ENCODE measurements around the gene GRM4. TPM values are rescaled to one million over a fixed set of nuclear protein-coding genes. Genes with fewer than 3 reads are reported as not detected.

The GRM4 gene
- polyA plus RNA-seq, 4 donors: 0.07 to 0.09 TPM; not detected in 2

- H3K4me1 ChIP-seq (ENCODE audit: control insufficient read depth in 3 of 3, insufficient read depth in 2 of 3, low read depth in 1 of 3, low read length in 2 of 3): no peaks in the 10 kb centered on the region
- no peak for DNase-seq
- no peaks in the 10 kb centered on the region for H3K36me3 ChIP-seq (ENCODE audit: control insufficient read depth in 3 of 3, insufficient read depth in 2 of 3, low read depth in 1 of 3, low read length in 3 of 3)
- FAIRE-seq: no peak
- WGBS, 3 donors: 54 to 66% (median 64%) methylated on average over 22 of the region's 22 CpGs
- H3K27ac ChIP-seq (ENCODE audit: low read depth in 1 of 3, low read length in 2 of 3): no peak overlapping the region
- H3K9me3 ChIP-seq (ENCODE audit: control insufficient read depth in 2 of 2, insufficient read depth in 1 of 2, low read depth in 1 of 2, low read length in 1 of 2): no peaks in the 10 kb centered on the region
- H3K4me3 ChIP-seq (ENCODE audit: low read depth in 1 of 3, low read length in 3 of 3): no peak overlapping the region
- H3K27me3 ChIP-seq (ENCODE audit: control insufficient read depth in 3 of 3, insufficient read depth in 3 of 3, low read length in 3 of 3): peaks cover 0 to under 1% (median 0%) of the 10 kb centered on the region in 3 donors
These were observed 71.7 kb downstream of the GRM4 start for GRCh38 chr6:34074064-34074742.

- FAIRE-seq (no peak), DNase-seq (no peak)
- Histone ChIP-seq H3K27me3 (ENCODE audit: control insufficient read depth in 3 of 3, insufficient read depth in 3 of 3, low read length in 3 of 3) (peaks cover 0 to 4% (median 0%) of the 10 kb centered on the region in 3 donors), H3K36me3 (ENCODE audit: control insufficient read depth in 3 of 3, insufficient read depth in 2 of 3, low read depth in 1 of 3, low read length in 3 of 3) (no peaks in the 10 kb centered on the region), H3K4me3 (ENCODE audit: low read depth in 1 of 3, low read length in 3 of 3) (no peak overlapping the region), H3K27ac (ENCODE audit: low read depth in 1 of 3, low read length in 2 of 3) (no peak overlapping the region), H3K4me1 (ENCODE audit: control insufficient read depth in 3 of 3, insufficient read depth in 2 of 3, low read depth in 1 of 3, low read length in 2 of 3) (no peaks in the 10 kb centered on the region), H3K9me3 (ENCODE audit: control insufficient read depth in 2 of 2, insufficient read depth in 1 of 2, low read depth in 1 of 2, low read length in 1 of 2) (no peaks in the 10 kb centered on the region)
- 50 to 62% (median 58%) methylated on average over 7 of the region's 7 CpGs for WGBS, 3 donors
These were observed 72.3 kb downstream of the GRM4 start for GRCh38 chr6:34073540-34073939.

- H3K27ac ChIP-seq (ENCODE audit: low read depth in 1 of 3, low read length in 2 of 3): no peak overlapping the region
- no peaks in the 10 kb centered on the region for H3K4me1 ChIP-seq (ENCODE audit: control insufficient read depth in 3 of 3, insufficient read depth in 2 of 3, low read depth in 1 of 3, low read length in 2 of 3)
- DNase-seq (no peak), FAIRE-seq (no peak)
- no peak overlapping the region for H3K4me3 ChIP-seq (ENCODE audit: low read depth in 1 of 3, low read length in 3 of 3)
- peaks cover 0 to 6% (median 0%) of the 10 kb centered on the region in 3 donors for H3K27me3 ChIP-seq (ENCODE audit: control insufficient read depth in 3 of 3, insufficient read depth in 3 of 3, low read length in 3 of 3)
- no peaks in the 10 kb centered on the region for H3K36me3 ChIP-seq (ENCODE audit: control insufficient read depth in 3 of 3, insufficient read depth in 2 of 3, low read depth in 1 of 3, low read length in 3 of 3)
- no peaks in the 10 kb centered on the region for H3K9me3 ChIP-seq (ENCODE audit: control insufficient read depth in 2 of 2, insufficient read depth in 1 of 2, low read depth in 1 of 2, low read length in 1 of 2)
These were observed 73.2 kb downstream of the GRM4 start for GRCh38 chr6:34072727-34073126.

GRCh38 chr6:34071884-34072379 lies 74.0 kb downstream of the GRM4 start:
- DNase-seq: no peak
- FAIRE-seq: no peak
- Histone ChIP-seq H3K9me3 (ENCODE audit: control insufficient read depth in 2 of 2, insufficient read depth in 1 of 2, low read depth in 1 of 2, low read length in 1 of 2) (no peaks in the 10 kb centered on the region), H3K27ac (ENCODE audit: low read depth in 1 of 3, low read length in 2 of 3) (no peak overlapping the region), H3K27me3 (ENCODE audit: control insufficient read depth in 3 of 3, insufficient read depth in 3 of 3, low read length in 3 of 3) (peaks cover 0 to 6% (median 0%) of the 10 kb centered on the region in 3 donors), H3K36me3 (ENCODE audit: control insufficient read depth in 3 of 3, insufficient read depth in 2 of 3, low read depth in 1 of 3, low read length in 3 of 3) (no peaks in the 10 kb centered on the region), H3K4me1 (ENCODE audit: control insufficient read depth in 3 of 3, insufficient read depth in 2 of 3, low read depth in 1 of 3, low read length in 2 of 3) (no peaks in the 10 kb centered on the region), H3K4me3 (ENCODE audit: low read depth in 1 of 3, low read length in 3 of 3) (no peak overlapping the region)
- 89 to 100% (median 95%) methylated on average over 1 of the region's 1 CpG for WGBS, 3 donors

GRCh38 chr6:34071136-34071883 lies 74.6 kb downstream of the GRM4 start:
- Histone ChIP-seq H3K36me3 (ENCODE audit: control insufficient read depth in 3 of 3, insufficient read depth in 2 of 3, low read depth in 1 of 3, low read length in 3 of 3) (no peaks in the 10 kb centered on the region), H3K9me3 (ENCODE audit: control insufficient read depth in 2 of 2, insufficient read depth in 1 of 2, low read depth in 1 of 2, low read length in 1 of 2) (no peaks in the 10 kb centered on the region), H3K27me3 (ENCODE audit: control insufficient read depth in 3 of 3, insufficient read depth in 3 of 3, low read length in 3 of 3) (peaks cover 0 to 12% (median 2%) of the 10 kb centered on the region in 3 donors), H3K27ac (ENCODE audit: low read depth in 1 of 3, low read length in 2 of 3) (no peak overlapping the region), H3K4me3 (ENCODE audit: low read depth in 1 of 3, low read length in 3 of 3) (no peak overlapping the region), H3K4me1 (ENCODE audit: control insufficient read depth in 3 of 3, insufficient read depth in 2 of 3, low read depth in 1 of 3, low read length in 2 of 3) (no peaks in the 10 kb centered on the region)
- WGBS, 3 donors: 88 to 94% (median 90%) methylated on average over 3 of the region's 3 CpGs
- no peak for FAIRE-seq
- DNase-seq: no peak

GRCh38 chr6:34070315-34071135 lies 75.4 kb downstream of the GRM4 start:
- 62 to 72% (median 70%) methylated on average over 15 of the region's 15 CpGs for WGBS, 3 donors
- H3K27me3 ChIP-seq (ENCODE audit: control insufficient read depth in 3 of 3, insufficient read depth in 3 of 3, low read length in 3 of 3): peaks cover 0 to 17% (median 2%) of the 10 kb centered on the region in 3 donors

GRCh38 chr6:34068462-34069044 lies 77.3 kb downstream of the GRM4 start:
- no peak overlapping the region for H3K27ac ChIP-seq (ENCODE audit: low read depth in 1 of 3, low read length in 2 of 3)

More at GRCh38 chr6:34070315-34071135, 75.4 kb downstream of the GRM4 start:
- no peak overlapping the region for H3K4me3 ChIP-seq (ENCODE audit: low read depth in 1 of 3, low read length in 3 of 3)
- no peaks in the 10 kb centered on the region for H3K4me1 ChIP-seq (ENCODE audit: control insufficient read depth in 3 of 3, insufficient read depth in 2 of 3, low read depth in 1 of 3, low read length in 2 of 3)
- no peak for FAIRE-seq
- DNase-seq: no peak
- H3K9me3 ChIP-seq (ENCODE audit: control insufficient read depth in 2 of 2, insufficient read depth in 1 of 2, low read depth in 1 of 2, low read length in 1 of 2): no peaks in the 10 kb centered on the region
- no peaks in the 10 kb centered on the region for H3K36me3 ChIP-seq (ENCODE audit: control insufficient read depth in 3 of 3, insufficient read depth in 2 of 3, low read depth in 1 of 3, low read length in 3 of 3)
- H3K27ac ChIP-seq (ENCODE audit: low read depth in 1 of 3, low read length in 2 of 3): no peak overlapping the region

GRCh38 chr6:34067814-34068213 lies 78.1 kb downstream of the GRM4 start:
- Histone ChIP-seq H3K27ac (ENCODE audit: low read depth in 1 of 3, low read length in 2 of 3) (no peak overlapping the region), H3K4me1 (ENCODE audit: control insufficient read depth in 3 of 3, insufficient read depth in 2 of 3, low read depth in 1 of 3, low read length in 2 of 3) (no peaks in the 10 kb centered on the region), H3K4me3 (ENCODE audit: low read depth in 1 of 3, low read length in 3 of 3) (no peak overlapping the region), H3K9me3 (ENCODE audit: control insufficient read depth in 2 of 2, insufficient read depth in 1 of 2, low read depth in 1 of 2, low read length in 1 of 2) (no peaks in the 10 kb centered on the region), H3K36me3 (ENCODE audit: control insufficient read depth in 3 of 3, insufficient read depth in 2 of 3, low read depth in 1 of 3, low read length in 3 of 3) (no peaks in the 10 kb centered on the region), H3K27me3 (ENCODE audit: control insufficient read depth in 3 of 3, insufficient read depth in 3 of 3, low read length in 3 of 3) (peaks cover 0 to 32% (median 4%) of the 10 kb centered on the region in 3 donors)
- WGBS, 3 donors: 35 to 44% (median 44%) methylated on average over 13 of the region's 13 CpGs
- no peak for FAIRE-seq
- DNase-seq: peak in 1 of 2 donors; percentile 5

More at GRCh38 chr6:34068462-34069044, 77.3 kb downstream of the GRM4 start:
- DNase-seq: no peak
- H3K4me1 ChIP-seq (ENCODE audit: control insufficient read depth in 3 of 3, insufficient read depth in 2 of 3, low read depth in 1 of 3, low read length in 2 of 3): no peaks in the 10 kb centered on the region
- 44 to 52% (median 48%) methylated on average over 8 of the region's 8 CpGs for WGBS, 3 donors
- H3K4me3 ChIP-seq (ENCODE audit: low read depth in 1 of 3, low read length in 3 of 3): no peak overlapping the region
- no peak for FAIRE-seq
- H3K9me3 ChIP-seq (ENCODE audit: control insufficient read depth in 2 of 2, insufficient read depth in 1 of 2, low read depth in 1 of 2, low read length in 1 of 2): no peaks in the 10 kb centered on the region
- peaks cover 0 to 28% (median 4%) of the 10 kb centered on the region in 3 donors for H3K27me3 ChIP-seq (ENCODE audit: control insufficient read depth in 3 of 3, insufficient read depth in 3 of 3, low read length in 3 of 3)
- H3K36me3 ChIP-seq (ENCODE audit: control insufficient read depth in 3 of 3, insufficient read depth in 2 of 3, low read depth in 1 of 3, low read length in 3 of 3): no peaks in the 10 kb centered on the region

Measured in small intestine (tissue), 7 donors.